Neuronal stem cell (in vitro differentiated cells): Measurements from ENCODE around the gene TMCC1.

ENCODE experiments used
- DNase-seq: peaks from one replicate; pipeline ENCODE4 v3.0.0-alpha.2; 2013; ENCODE audit warnings: low spot score
- H2AFZ ChIP-seq: one replicate; pipeline ENCODE4 v1.6.1; 2013; ENCODE audit warnings: mild to moderate bottlenecking, low read length, inconsistent platforms
- H2AK5ac ChIP-seq: 2 replicates; pipeline ENCODE4 v1.6.1; 2013; ENCODE audit warnings: low read depth, mild to moderate bottlenecking, inconsistent platforms, low read length, moderate library complexity, mixed read lengths
- H2BK120ac ChIP-seq: 2 replicates; pipeline ENCODE4 v1.6.1; 2013; ENCODE audit warnings: low read depth, mild to moderate bottlenecking, inconsistent platforms, low read length, moderate library complexity, mixed read lengths
- H2BK12ac ChIP-seq: one replicate; pipeline ENCODE4 v1.6.1; 2013; ENCODE audit warnings: low read length, inconsistent platforms
- H2BK15ac ChIP-seq: 2 replicates; pipeline ENCODE4 v1.6.1; 2013; ENCODE audit warnings: mild to moderate bottlenecking, low read length, inconsistent platforms, mixed read lengths
- H2BK5ac ChIP-seq: one replicate; pipeline ENCODE4 v1.6.1; 2013; ENCODE audit warnings: inconsistent platforms, mild to moderate bottlenecking, low read length, moderate library complexity
- H3K14ac ChIP-seq: one replicate; pipeline ENCODE4 v1.6.1; 2013; ENCODE audit warnings: low read length, inconsistent platforms
- H3K18ac ChIP-seq: 2 replicates; pipeline ENCODE4 v1.6.1; 2013; ENCODE audit warnings: low read length, inconsistent platforms
- H3K23ac ChIP-seq: 2 replicates; pipeline ENCODE4 v1.6.1; 2013; ENCODE audit warnings: low read depth, mild to moderate bottlenecking, mixed read lengths, low read length, inconsistent platforms; ENCODE audit not compliant: poor library complexity
- H3K27ac ChIP-seq: replicated peaks from 3 replicates; pipeline ENCODE4 v1.5.1; 2013; ENCODE audit warnings: low read length, inconsistent platforms
- H3K27me3 ChIP-seq, 3 experiments: 2 replicates each; pipeline ENCODE4 v1.6.1; 2013; ENCODE audit warnings: low read length in 3 of 3, mild to moderate bottlenecking in 2 of 3, inconsistent platforms in 1 of 3, low read depth in 1 of 3, mixed read lengths in 1 of 3, moderate library complexity in 1 of 3; ENCODE audit not compliant: control insufficient read depth in 3 of 3, insufficient read depth in 3 of 3
- H3K36me3 ChIP-seq, 2 donors: replicated peaks in 1 of 2; 2 replicates each; pipeline ENCODE4 v1.6.1; 2013; ENCODE audit warnings: low read length in 2 of 2; ENCODE audit not compliant: control insufficient read depth in 2 of 2, insufficient read depth in 2 of 2
- H3K4ac ChIP-seq: 2 replicates; pipeline ENCODE4 v1.6.1; 2013; ENCODE audit warnings: inconsistent platforms, mild to moderate bottlenecking, low read length, moderate library complexity
- H3K4me1 ChIP-seq, 2 donors: 1 replicate in 1 of 2; 2 replicates in 1 of 2; pipeline ENCODE4 v1.6.1; 2013; ENCODE audit warnings: low read length in 2 of 2, low read depth in 1 of 2; ENCODE audit not compliant: control insufficient read depth in 2 of 2, insufficient read depth in 1 of 2
- H3K4me2 ChIP-seq: one replicate; pipeline ENCODE4 v1.6.1; 2013; ENCODE audit warnings: mild to moderate bottlenecking, low read length, inconsistent platforms; ENCODE audit not compliant: insufficient read depth, poor library complexity, severe bottlenecking
- H3K4me3 ChIP-seq, 2 donors: 2 replicates each; pipeline ENCODE4 v1.5.1; 2013; ENCODE audit warnings: low read length in 2 of 2, mild to moderate bottlenecking in 2 of 2, inconsistent platforms in 1 of 2, moderate library complexity in 1 of 2
- H3K79me1 ChIP-seq: one replicate; pipeline ENCODE4 v1.6.1; 2013; ENCODE audit warnings: low read depth, mild to moderate bottlenecking, inconsistent platforms, low read length, moderate library complexity
- H3K9ac ChIP-seq: one replicate; pipeline ENCODE4 v1.6.1; 2013; ENCODE audit warnings: mild to moderate bottlenecking, low read depth, low read length, inconsistent platforms; ENCODE audit not compliant: poor library complexity
- H3K9me3 ChIP-seq, 2 donors: replicated peaks in 1 of 2; 2 replicates each; pipeline versions ENCODE3 to v1.6.1; 2013; ENCODE audit warnings: low read length in 2 of 2, mild to moderate bottlenecking in 2 of 2, inconsistent platforms in 1 of 2, low read depth in 1 of 2, mixed read lengths in 1 of 2, moderate library complexity in 1 of 2; ENCODE audit not compliant: control insufficient read depth in 2 of 2, insufficient read depth in 1 of 2
- H4K8ac ChIP-seq: one replicate; pipeline ENCODE4 v1.6.1; 2013; ENCODE audit warnings: low read depth, mild to moderate bottlenecking, inconsistent platforms, low read length, moderate library complexity
- H4K91ac ChIP-seq: one replicate; pipeline ENCODE4 v1.6.1; 2013; ENCODE audit warnings: low read length, low read depth, mild to moderate bottlenecking, inconsistent platforms; ENCODE audit not compliant: poor library complexity
- WGBS, 2 donors: extraction: QIAGEN DNeasy Blood & Tissue Kit; methylation state at CpG; one replicate each; pipeline ENCODE4 v1.1.7; 2013; ENCODE audit warnings: missing lambda C conversion rate in 2 of 2, mixed read lengths in 1 of 2; ENCODE audit not compliant: insufficient read length in 2 of 2, insufficient replicate concordance in 1 of 2; ENCODE audit errors: extremely low coverage in 2 of 2; 5-methylcytosine and 5-hydroxymethylcytosine counted together

Gene TMCC1

DNA sequence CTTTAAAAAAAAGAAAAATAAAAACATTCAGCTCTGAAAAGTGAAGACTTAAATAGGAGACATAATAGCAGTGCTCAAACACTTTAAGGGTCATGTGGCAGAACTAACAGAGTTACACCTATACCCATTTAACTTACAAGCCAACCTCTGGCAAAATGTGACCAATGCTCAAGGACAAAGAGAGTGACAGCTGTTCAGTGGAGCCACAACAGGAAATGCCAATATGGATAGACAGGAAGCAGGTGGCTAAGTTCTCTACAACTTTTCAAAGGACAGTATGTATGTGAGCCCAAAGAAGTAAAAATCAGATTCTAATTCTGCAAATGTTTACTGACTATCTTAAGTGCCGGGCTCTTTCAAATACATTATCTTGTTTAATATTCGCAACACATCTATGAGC lies 3.4 kb downstream of the TMCC1 start:
- no peak overlapping the region for H3K27ac ChIP-seq
- no peak overlapping the region for H3K4ac ChIP-seq
- peaks cover 0 to 29% of the 10 kb centered on the region in 2 donors for H3K36me3 ChIP-seq
- H3K9ac ChIP-seq = no peak overlapping the region
- no peak overlapping the region for H2BK5ac ChIP-seq
- peaks cover 2% of the 10 kb centered on the region for H3K79me1 ChIP-seq
- H3K18ac ChIP-seq = no peak overlapping the region
- DNase-seq = no peak
- peaks cover 0 to 3% of the 10 kb centered on the region in 2 donors for H3K9me3 ChIP-seq
- no peak overlapping the region for H2BK120ac ChIP-seq
- H3K4me2 ChIP-seq = no peak overlapping the region
- H3K14ac ChIP-seq = no peak overlapping the region
- H2BK15ac ChIP-seq = no peak overlapping the region
- no peak overlapping the region for H3K23ac ChIP-seq
- no peak overlapping the region for H2BK12ac ChIP-seq
- no CpG with 5 or more reads among the region's 2 CpGs for WGBS, 2 donors
- H2AFZ ChIP-seq = no peak overlapping the region
- H3K4me1 ChIP-seq = peaks cover 5 to 17% of the 10 kb centered on the region in 2 donors
- no peak overlapping the region for H4K8ac ChIP-seq
- no peak overlapping the region for H2AK5ac ChIP-seq
- H4K91ac ChIP-seq = no peak overlapping the region
- no peak overlapping the region for H3K4me3 ChIP-seq
- H3K27me3 ChIP-seq = no peaks in the 10 kb centered on the region

DNA sequence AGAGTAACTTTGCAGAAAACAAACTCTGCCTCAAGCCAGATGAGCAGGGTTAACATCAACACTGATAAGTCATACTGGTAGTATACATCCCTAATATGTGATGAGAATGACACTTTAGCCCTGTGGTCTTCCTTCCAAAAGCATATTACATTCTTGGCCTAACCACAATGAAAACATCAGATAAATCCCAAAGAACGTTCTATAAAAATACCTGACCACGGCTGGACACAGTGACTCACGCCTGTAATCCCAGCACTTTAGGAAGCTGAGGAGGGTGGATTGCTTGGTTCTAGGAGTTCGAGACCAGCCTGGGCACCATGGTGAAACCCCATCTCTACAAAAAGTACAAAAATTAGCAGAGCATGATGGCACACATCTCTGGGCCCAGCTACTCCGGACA lies 4.7 kb downstream of the TMCC1 start:
- Histone ChIP-seq H3K14ac (no peak overlapping the region), H3K4me1 (peaks cover 4 to 17% of the 10 kb centered on the region in 2 donors), H3K23ac (no peak overlapping the region), H2BK15ac (no peak overlapping the region), H4K8ac (no peak overlapping the region), H3K36me3 (peaks cover 0 to 36% of the 10 kb centered on the region in 2 donors), H3K18ac (no peak overlapping the region), H3K4me2 (no peak overlapping the region), H3K4ac (no peak overlapping the region), H4K91ac (no peak overlapping the region), H3K9ac (no peak overlapping the region), H2AFZ (no peak overlapping the region), H3K79me1 (peaks cover 2% of the 10 kb centered on the region), H3K27me3 (no peaks in the 10 kb centered on the region), H3K4me3 (no peak overlapping the region), H2BK120ac (no peak overlapping the region), H3K27ac (no peak overlapping the region), H2BK5ac (no peak overlapping the region), H2BK12ac (no peak overlapping the region), H2AK5ac (no peak overlapping the region), H3K9me3 (peaks cover 0 to 3% of the 10 kb centered on the region in 2 donors)
- no peak for DNase-seq
- WGBS, 2 donors = no CpG with 5 or more reads among the region's 5 CpGs

- Histone ChIP-seq H2BK12ac (no peak overlapping the region), H2BK120ac (no peak overlapping the region), H3K27ac (no peak overlapping the region), H3K79me1 (peaks cover 2% of the 10 kb centered on the region), H3K4me3 (no peak overlapping the region), H3K18ac (no peak overlapping the region), H3K27me3 (no peaks in the 10 kb centered on the region), H3K9ac (no peak overlapping the region), H2BK15ac (no peak overlapping the region), H4K91ac (no peak overlapping the region), H2AFZ (no peak overlapping the region), H3K9me3 (peaks cover 0 to 8% of the 10 kb centered on the region in 2 donors), H3K14ac (no peak overlapping the region), H4K8ac (no peak overlapping the region), H3K4me1 (no peaks in the 10 kb centered on the region), H3K36me3 (peaks cover 7 to 61% of the 10 kb centered on the region in 2 donors), H3K23ac (no peak overlapping the region), H3K4me2 (no peak overlapping the region), H2AK5ac (no peak overlapping the region), H3K4ac (no peak overlapping the region), H2BK5ac (no peak overlapping the region)
- WGBS, 2 donors = no CpG with 5 or more reads among the region's 2 CpGs
- no peak for DNase-seq
These were observed 12.2 kb downstream of the TMCC1 start for GRCh38 chr3:129881261-129881660.

DNA sequence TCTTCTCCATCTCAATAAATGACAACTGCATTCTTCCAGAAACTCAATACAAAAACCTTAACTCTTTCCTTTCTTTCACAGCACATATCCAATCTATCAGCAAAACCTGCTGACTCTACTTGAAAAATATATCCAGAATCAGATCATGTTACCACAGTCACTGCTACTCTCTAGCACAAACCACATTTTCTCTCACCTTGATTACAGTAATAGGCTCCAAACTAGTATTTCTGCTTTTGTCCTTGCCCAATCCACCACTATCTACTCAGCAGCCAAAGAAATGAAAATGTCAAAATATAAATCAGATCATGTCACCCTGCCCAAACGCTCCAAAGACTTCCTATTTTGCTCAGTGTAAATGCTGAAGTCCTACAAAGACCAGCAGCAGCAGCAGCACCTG lies 15.2 kb downstream of the TMCC1 start:
- H2AK5ac ChIP-seq = no peak overlapping the region
- H2AFZ ChIP-seq = no peak overlapping the region
- H3K9ac ChIP-seq = no peak overlapping the region
- peaks cover 7 to 75% of the 10 kb centered on the region in 2 donors for H3K36me3 ChIP-seq
- no peaks in the 10 kb centered on the region for H3K4me1 ChIP-seq
- no peak overlapping the region for H4K8ac ChIP-seq
- H3K9me3 ChIP-seq = peaks cover 0 to 8% of the 10 kb centered on the region in 2 donors
- peaks cover 2% of the 10 kb centered on the region for H3K79me1 ChIP-seq
- no peak overlapping the region for H4K91ac ChIP-seq
- no peak overlapping the region for H3K23ac ChIP-seq
- no peak overlapping the region for H3K18ac ChIP-seq
- DNase-seq = no peak
- no peak overlapping the region for H3K4me2 ChIP-seq
- no peak overlapping the region for H2BK120ac ChIP-seq
- no peak overlapping the region for H3K27ac ChIP-seq
- no peak overlapping the region for H2BK12ac ChIP-seq
- no peak overlapping the region for H3K4ac ChIP-seq
- no peaks in the 10 kb centered on the region for H3K27me3 ChIP-seq
- no peak overlapping the region for H3K14ac ChIP-seq
- no peak overlapping the region for H2BK15ac ChIP-seq
- H3K4me3 ChIP-seq = no peak overlapping the region
- no peak overlapping the region for H2BK5ac ChIP-seq
- WGBS, 2 donors = no CpG with 5 or more reads among the region's 1 CpG
